HepG2 (cell line): ENCODE measurements around the gene ALAS2. TPM values are rescaled to one million over a fixed set of nuclear protein-coding genes. Genes with fewer than 3 reads are reported as not detected.

Experiments
- ASH2L ChIP-seq: fragments of 300-600, 200-600 bp; sonication (generic); IDR thresholded peaks from 2 replicates; pipeline ENCODE4 v1.7.0; 2017; ENCODE audit warnings: low read depth, mild to moderate bottlenecking, moderate library complexity, mixed read lengths, low read length; ENCODE audit not compliant: insufficient read length
- DMAP1 ChIP-seq: IDR thresholded peaks from 2 replicates; pipeline ENCODE4 v1.6.1; 2016
- EP300 ChIP-seq, 3 experiments: sonication (generic) in 1 of 3; formaldehyde crosslinking in 1 of 3; IDR thresholded peaks; 2 replicates each; pipeline versions ENCODE4 v1.5.1 to v1.6.1; 2011 to 2020; ENCODE audit warnings: low read depth in 2 of 3, low read length in 2 of 3, borderline replicate concordance in 1 of 3, improper control_type of control experiment in 1 of 3, mild to moderate bottlenecking in 1 of 3, missing genetic modification reagents in 1 of 3, moderate library complexity in 1 of 3
- ETV5 ChIP-seq: IDR thresholded peaks from 2 replicates; pipeline ENCODE4 v1.6.1; 2018; ENCODE audit warnings: missing biosample characterization, missing genetic modification reagents, inconsistent platforms, borderline replicate concordance
- GTF3A ChIP-seq: sonication (generic); formaldehyde crosslinking; conservative IDR thresholded peaks from 2 replicates; pipeline ENCODE4 v1.4.0; 2020; ENCODE audit warnings: mild to moderate bottlenecking, missing genetic modification reagents
- HCFC1 ChIP-seq: fragments of 150-350 bp; IDR thresholded peaks from 2 replicates; pipeline ENCODE4 v1.6.1; 2014; ENCODE audit warnings: low read depth, low read length
- HNF1B ChIP-seq: sonication (generic); formaldehyde crosslinking; IDR thresholded peaks from 2 replicates; pipeline ENCODE4 v1.5.1; 2020; ENCODE audit warnings: mild to moderate bottlenecking, moderate library complexity, missing genetic modification reagents
- MAFF ChIP-seq: IDR thresholded peaks from 2 replicates; pipeline ENCODE4 v1.6.1; 2011; ENCODE audit warnings: low read depth, low read length, improper control_type of control experiment
- MTF2 ChIP-seq: sonication (generic); formaldehyde crosslinking; IDR thresholded peaks from 2 replicates; pipeline ENCODE4 v1.5.0; 2020; ENCODE audit warnings: missing genetic modification reagents, borderline replicate concordance
- NONO ChIP-seq, 2 experiments: fragments of 450-650 bp in 1 of 2; sonication (generic) in 1 of 2; formaldehyde crosslinking in 1 of 2; IDR thresholded peaks in 1 of 2; conservative IDR thresholded peaks in 1 of 2; 2 replicates each; pipeline versions ENCODE4 v1.6.1 to v1.8.0; 2017 to 2022; ENCODE audit warnings: mild to moderate bottlenecking in 1 of 2, missing genetic modification reagents in 1 of 2, moderate library complexity in 1 of 2
- NR2F1 ChIP-seq, 2 experiments: fragments of 450-650 bp in 1 of 2; formaldehyde crosslinking in 1 of 2; IDR thresholded peaks; 2 replicates each; pipeline versions ENCODE4 v1.5.0 to v1.6.1; 2016 to 2020; ENCODE audit warnings: mild to moderate bottlenecking in 1 of 2, missing compliant biosample characterization in 1 of 2, missing genetic modification reagents in 1 of 2, moderate library complexity in 1 of 2
- NR2F6 ChIP-seq, 2 experiments: IDR thresholded peaks; 2 replicates each; pipeline ENCODE4 v1.6.1; 2016; ENCODE audit warnings: antibody characterized with exemption in 1 of 2, mild to moderate bottlenecking in 1 of 2
- PAXIP1 ChIP-seq: sonication (generic); formaldehyde crosslinking; conservative IDR thresholded peaks from 2 replicates; pipeline ENCODE4 v1.4.0; 2020; ENCODE audit warnings: mild to moderate bottlenecking, missing genetic modification reagents, moderate library complexity
- PPARG ChIP-seq: conservative IDR thresholded peaks from 2 replicates; pipeline ENCODE4 v1.6.1; 2016; ENCODE audit warnings: missing biosample characterization, missing genetic modification reagents
- RXRA ChIP-seq: sonication (generic); formaldehyde crosslinking; IDR thresholded peaks from 2 replicates; pipeline ENCODE4 v1.5.1; 2020; ENCODE audit warnings: missing genetic modification reagents
- RXRB ChIP-seq: IDR thresholded peaks from 2 replicates; pipeline ENCODE4 v1.6.1; 2016; ENCODE audit warnings: borderline replicate concordance, missing genetic modification reagents, missing compliant biosample characterization
- SALL1 ChIP-seq: sonication (generic); formaldehyde crosslinking; IDR thresholded peaks from 2 replicates; pipeline ENCODE4 v1.8.0; 2022; ENCODE audit warnings: mild to moderate bottlenecking, missing genetic modification reagents
- SKI ChIP-seq: fragments of 450-650 bp; IDR thresholded peaks from one replicate; pipeline ENCODE4 v1.6.1; 2018; ENCODE audit warnings: mild to moderate bottlenecking; ENCODE audit not compliant: partially characterized antibody
- SP1 ChIP-seq, 2 experiments: fragments of 450-650 bp in 1 of 2; sonication (generic) in 1 of 2; formaldehyde crosslinking in 1 of 2; IDR thresholded peaks; 2 replicates each; pipeline versions ENCODE4 v1.4.0 to v1.6.1; 2016 to 2020; ENCODE audit warnings: missing genetic modification reagents in 1 of 2
- ZNF432 ChIP-seq: sonication (generic); formaldehyde crosslinking; IDR thresholded peaks from 2 replicates; pipeline ENCODE4 v1.5.0; 2020; ENCODE audit warnings: missing genetic modification reagents, mild to moderate bottlenecking, borderline replicate concordance
- ZNF784 ChIP-seq: sonication (generic); formaldehyde crosslinking; IDR thresholded peaks from 2 replicates; pipeline ENCODE4 v1.5.1; 2020; ENCODE audit warnings: missing genetic modification reagents, mild to moderate bottlenecking, borderline replicate concordance
- ZNF800 ChIP-seq: sonication (generic); formaldehyde crosslinking; IDR thresholded peaks from 2 replicates; pipeline ENCODE4 v1.4.0; 2020; ENCODE audit warnings: missing genetic modification reagents
- polyA plus RNA-seq, 8 experiments: library from polyadenylated mRNA; depleted of rRNA in 3 of 8; stranded (reverse) in 7 of 8; unstranded in 1 of 8; fragments of >200 nt; fragmentation: Illumina TruSeq in 4 of 8; extraction: Trizol in 4 of 8; gene quantifications; 2 replicates each; pipeline versions ENCODE4 v1.2.1 to v1.2.3, GENCODE V29; 2011 to 2016; ENCODE audit warnings: low read depth in 4 of 8, missing spikeins in 1 of 8, mixed read lengths in 1 of 8; ENCODE audit not compliant: insufficient read depth in 1 of 8
- total RNA-seq, 5 experiments: library from RNA; depleted of rRNA; stranded (reverse); fragments of >200 nt; fragmentation: Illumina TruSeq; extraction: Trizol; gene quantifications; 2 replicates each; pipeline ENCODE4 v1.2.3, GENCODE V29; 2016; ENCODE audit warnings: low read depth in 1 of 5

Gene ALAS2
- total and polyA plus RNA-seq, 2 of the 13 experiments (the other 11 are each of a cell fraction or from before 2014, with no cell fraction given), result not detected

GRCh38 chrX:54994099-54994498 lies 36.7 kb downstream of the ALAS2 start, which contains the start of gene PFKFB1 (continued):
- TF ChIP-seq ZNF432 (CRISPR knock-in tag) (no peak), SKI (peak; percentile 23), ETV5 (CRISPR knock-in tag) (no peak), SALL1 (CRISPR knock-in tag) (peak; percentile 45), NR2F6 (IDR thresholded peaks at IDR 0.05) (peak; percentile 82), NR2F6 (CRISPR knock-in tag; IDR thresholded peaks at IDR 0.05) (peak; percentile 71), MAFF (no peak), HCFC1 (no peak), NONO (IDR thresholded peaks at IDR 0.05) (no peak), NONO (CRISPR knock-in tag; conservative IDR thresholded peaks at IDR 0.05) (no peak), HNF1B (no peak), DMAP1 (CRISPR knock-in tag) (0 out of 2 replicates have a peak, but pooled peaks have one; percentile 20), PAXIP1 (CRISPR knock-in tag) (peak; percentile 75), ZNF784 (peak; percentile 94; the same call in 1 of the 2 replicates), NR2F1 (CRISPR knock-in tag; IDR thresholded peaks at IDR 0.05) (peak; percentile 80 to 90), MTF2 (CRISPR knock-in tag) (no peak), ASH2L (peak; percentile 17), PPARG (0 out of 2 replicates have a peak, but pooled peaks have one; percentile 10), RXRA (CRISPR knock-in tag) (peak; percentile 87; the same call in 1 of the 2 replicates), GTF3A (CRISPR knock-in tag) (no peak), RXRB (CRISPR knock-in tag) (peak; percentile 64; the same call in 1 of the 2 replicates), ZNF800 (CRISPR knock-in tag) (no peak), SP1 (IDR thresholded peaks at IDR 0.05) (no peak), SP1 (CRISPR knock-in tag; IDR thresholded peaks at IDR 0.05) (no peak), EP300 (IDR thresholded peaks at IDR 0.05; ENCODE audit: low read depth in 2 of 2, low read length in 2 of 2) (0 out of 4 replicates have a peak, but pooled peaks of 1 of the 2 experiments have one; percentile 10), EP300 (CRISPR knock-in tag; IDR thresholded peaks at IDR 0.05; ENCODE audit: borderline replicate concordance) (no peak)
